OCI-LY7 (cell line): ENCODE measurements around the gene VPS13D. TPM values are rescaled to one million over a fixed set of nuclear protein-coding genes. Genes with fewer than 3 reads are reported as not detected.

Experiments used
- BruUV-seq: library from RNA; stranded (reverse); fragments of 400-500 nt; replicated peaks from 2 replicates; lab custom pipeline; 2021; lab: Mats Ljungman, UMichigan
- CTCF ChIA-PET: fragments of 300-600 bp; sonication (Branson Sonifier 250); formaldehyde crosslinking; loops from one replicate; lab custom pipeline; 2022; ENCODE audit warnings: antibody characterized with exemption; ENCODE audit not compliant: unreplicated experiment; lab: Charles Lee
- POLR2A ChIA-PET: fragments of 300-600 bp; sonication (Branson Sonifier 250); formaldehyde crosslinking; loops from one replicate; lab custom pipeline; 2022; ENCODE audit warnings: antibody characterized with exemption; lab: Charles Lee
- DNase-seq: peaks from one replicate; pipeline ENCODE4 v3.0.0-alpha.2; 2015; ENCODE audit warnings: low spot score
- H2AFZ ChIP-seq: fragments of 200-600 bp; sonication (generic), shearing (Covaris generic); 2 replicates; pipeline ENCODE4 v1.6.1; 2014; ENCODE audit warnings: mild to moderate bottlenecking, antibody characterized with exemption, low read length, moderate library complexity
- H3K27ac ChIP-seq: fragments of 200-600 bp; sonication (generic); 2 replicates; pipeline ENCODE4 v1.5.1; 2014; ENCODE audit warnings: mixed run types, low read depth, mild to moderate bottlenecking, moderate library complexity, low read length, inconsistent platforms; ENCODE audit not compliant: poor library complexity, severe bottlenecking
- H3K36me3 ChIP-seq: fragments of 200-600 bp; sonication (generic); 2 replicates; pipeline ENCODE4 v1.6.1; 2014; ENCODE audit warnings: mild to moderate bottlenecking, antibody characterized with exemption, low read length, moderate library complexity, mixed read lengths; ENCODE audit not compliant: insufficient read depth
- H3K4me1 ChIP-seq: fragments of 200-600 bp; sonication (generic); 2 replicates; pipeline ENCODE4 v1.5.1; 2014; ENCODE audit warnings: mild to moderate bottlenecking, low read length; ENCODE audit not compliant: insufficient read depth, poor library complexity, severe bottlenecking
- H3K4me2 ChIP-seq: fragments of 200-600 bp; sonication (generic); 2 replicates; pipeline ENCODE4 v1.6.1; 2014; ENCODE audit warnings: mild to moderate bottlenecking, low read length
- H3K4me3 ChIP-seq: fragments of 200-600 bp; sonication (generic); 2 replicates; pipeline ENCODE4 v1.5.1; 2014; ENCODE audit warnings: mild to moderate bottlenecking, low read depth, low read length; ENCODE audit not compliant: poor library complexity, severe bottlenecking
- H3K79me2 ChIP-seq: fragments of 200-600 bp; sonication (generic); 2 replicates; pipeline ENCODE4 v1.6.1; 2016; ENCODE audit warnings: low read depth, mild to moderate bottlenecking, low read length, moderate library complexity, mixed read lengths; ENCODE audit not compliant: insufficient read depth
- H3K9me2 ChIP-seq: fragments of 200-600 bp; sonication (generic); 2 replicates; pipeline ENCODE4 v1.6.1; 2016; ENCODE audit warnings: mild to moderate bottlenecking, low read length, mixed read lengths; ENCODE audit not compliant: insufficient read depth
- H3K9me3 ChIP-seq: fragments of 200-600 bp; sonication (generic); 2 replicates; pipeline ENCODE4 v1.6.1; 2014; ENCODE audit warnings: mild to moderate bottlenecking, mixed run types, low read length, mixed read lengths
- H4K20me1 ChIP-seq: fragments of 200-600 bp; sonication (generic); 2 replicates; pipeline ENCODE4 v1.6.1; 2014; ENCODE audit warnings: mild to moderate bottlenecking, antibody characterized with exemption, low read length, moderate library complexity, mixed read lengths; ENCODE audit not compliant: insufficient read depth
- EZH2phosphoT487 ChIP-seq: fragments of 200-600 bp; sonication (generic); IDR thresholded peaks from 2 replicates; pipeline ENCODE4 v1.6.1; 2018; ENCODE audit warnings: low read depth, borderline replicate concordance, mild to moderate bottlenecking, mixed run types, antibody characterized with exemption, low read length, moderate library complexity, mixed read lengths
- intact Hi-C: fragments of 100-400 bp; cut with micrococcal nuclease; formaldehyde crosslinking; loops from one replicate; pipeline ENCODE4 v1.10.0; 2022; ENCODE audit not compliant: unreplicated experiment
- total RNA-seq, 2 experiments: library from RNA; depleted of rRNA in 1 of 2; stranded (reverse); fragments of >200 nt in 1 of 2; shearing (Covaris generic) in 1 of 2; gene quantifications; 2 replicates each; pipeline ENCODE4 v1.2.3, GENCODE V29; 2014 to 2022
- TF ChIP-seq, protein P1 (sequence below): fragments of 200-600 bp; sonication (generic); conservative IDR thresholded peaks from 2 replicates; pipeline ENCODE4 v1.5.1; 2014; ENCODE audit warnings: mild to moderate bottlenecking, antibody characterized with exemption, low read length, moderate library complexity, mixed read lengths

VPS13D gene
- total RNA-seq, 2 experiments from 2014 or later = 23.9 to 39.2 TPM

- H3K4me1 ChIP-seq = no peaks in the 10 kb centered on the region
- TF ChIP-seq EZH2phosphoT487 = no peak
- TF ChIP-seq, protein P1, sequence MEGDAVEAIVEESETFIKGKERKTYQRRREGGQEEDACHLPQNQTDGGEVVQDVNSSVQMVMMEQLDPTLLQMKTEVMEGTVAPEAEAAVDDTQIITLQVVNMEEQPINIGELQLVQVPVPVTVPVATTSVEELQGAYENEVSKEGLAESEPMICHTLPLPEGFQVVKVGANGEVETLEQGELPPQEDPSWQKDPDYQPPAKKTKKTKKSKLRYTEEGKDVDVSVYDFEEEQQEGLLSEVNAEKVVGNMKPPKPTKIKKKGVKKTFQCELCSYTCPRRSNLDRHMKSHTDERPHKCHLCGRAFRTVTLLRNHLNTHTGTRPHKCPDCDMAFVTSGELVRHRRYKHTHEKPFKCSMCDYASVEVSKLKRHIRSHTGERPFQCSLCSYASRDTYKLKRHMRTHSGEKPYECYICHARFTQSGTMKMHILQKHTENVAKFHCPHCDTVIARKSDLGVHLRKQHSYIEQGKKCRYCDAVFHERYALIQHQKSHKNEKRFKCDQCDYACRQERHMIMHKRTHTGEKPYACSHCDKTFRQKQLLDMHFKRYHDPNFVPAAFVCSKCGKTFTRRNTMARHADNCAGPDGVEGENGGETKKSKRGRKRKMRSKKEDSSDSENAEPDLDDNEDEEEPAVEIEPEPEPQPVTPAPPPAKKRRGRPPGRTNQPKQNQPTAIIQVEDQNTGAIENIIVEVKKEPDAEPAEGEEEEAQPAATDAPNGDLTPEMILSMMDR = no peak
- no peak overlapping the region for H3K27ac ChIP-seq
- ChIA-PET POLR2A (no interaction called here), CTCF (no interaction called here)
- intact Hi-C loops = no loop called here
- H3K4me2 ChIP-seq = no peak overlapping the region
- BruUV-seq = no TSS peak
- H3K9me3 ChIP-seq = no peaks in the 10 kb centered on the region
- peaks cover 56% of the 10 kb centered on the region for H3K36me3 ChIP-seq
- no peak for DNase-seq
- no peak overlapping the region for H2AFZ ChIP-seq
- H3K9me2 ChIP-seq = no peaks in the 10 kb centered on the region
- no peak overlapping the region for H3K4me3 ChIP-seq
- no peaks in the 10 kb centered on the region for H3K79me2 ChIP-seq
- no peaks in the 10 kb centered on the region for H4K20me1 ChIP-seq
These were observed 61.0 kb downstream of the VPS13D start for GRCh38 chr1:12290828-12291227.

- BruUV-seq = no TSS peak
- no peak overlapping the region for H3K4me3 ChIP-seq
- H2AFZ ChIP-seq = no peak overlapping the region
- H3K4me1 ChIP-seq = no peaks in the 10 kb centered on the region
- no peak for TF ChIP-seq EZH2phosphoT487
- TF ChIP-seq, protein P1 = no peak
- H4K20me1 ChIP-seq = no peaks in the 10 kb centered on the region
- H3K36me3 ChIP-seq = peaks cover 61% of the 10 kb centered on the region
- no peaks in the 10 kb centered on the region for H3K9me2 ChIP-seq
- no peaks in the 10 kb centered on the region for H3K79me2 ChIP-seq
- no peak for DNase-seq
- ChIA-PET POLR2A (interaction anchor here (0.6 to 0.7 kb wide), 2 partner anchors 22 to 156 kb away, joined by 4 read pairs; no protein-coding TSS in a partner anchor), CTCF (no interaction called here)
- H3K4me2 ChIP-seq = no peak overlapping the region
- no peak overlapping the region for H3K27ac ChIP-seq
- intact Hi-C loops = no loop called here
- H3K9me3 ChIP-seq = no peaks in the 10 kb centered on the region
These were observed 63.6 kb downstream of the VPS13D start for GRCh38 chr1:12293416-12293815.

- no peaks in the 10 kb centered on the region for H3K9me2 ChIP-seq
- H3K9me3 ChIP-seq = no peaks in the 10 kb centered on the region
- TF ChIP-seq EZH2phosphoT487 = no peak
- TF ChIP-seq, protein P1 = no peak
- no peak for DNase-seq
- no peak overlapping the region for H3K4me3 ChIP-seq
- H3K4me2 ChIP-seq = no peak overlapping the region
- peaks cover 60% of the 10 kb centered on the region; the same call in 1 of the 2 replicates for H3K36me3 ChIP-seq
- no peaks in the 10 kb centered on the region for H3K79me2 ChIP-seq
- ChIA-PET POLR2A (interaction anchor here (0.6 to 0.7 kb wide), 2 partner anchors 23 to 155 kb away, joined by 4 read pairs; no protein-coding TSS in a partner anchor), CTCF (no interaction called here)
- no peak overlapping the region for H2AFZ ChIP-seq
- H3K27ac ChIP-seq = no peak overlapping the region
- no peaks in the 10 kb centered on the region for H4K20me1 ChIP-seq
- H3K4me1 ChIP-seq = no peaks in the 10 kb centered on the region
- no TSS peak for BruUV-seq
- intact Hi-C loops = no loop called here
These were observed 64.2 kb downstream of the VPS13D start for GRCh38 chr1:12294076-12294475.
